NCI-H774 (cell line): ENCODE measurements around the gene IL1RL2.

Source experiments
- DNase-seq: peaks from one replicate; lab custom pipeline; 2025; lab: John Stamatoyannopoulos, UW

IL1RL2 gene

GRCh38 chr2:102186791-102187495 lies at the start of gene IL1RL2:
Gene IL1RL2 (plus strand): TSS chr2:102187023. CDS start chr2:102187868, 845 bp downstream.
- DNase-seq: no peak

DNA sequence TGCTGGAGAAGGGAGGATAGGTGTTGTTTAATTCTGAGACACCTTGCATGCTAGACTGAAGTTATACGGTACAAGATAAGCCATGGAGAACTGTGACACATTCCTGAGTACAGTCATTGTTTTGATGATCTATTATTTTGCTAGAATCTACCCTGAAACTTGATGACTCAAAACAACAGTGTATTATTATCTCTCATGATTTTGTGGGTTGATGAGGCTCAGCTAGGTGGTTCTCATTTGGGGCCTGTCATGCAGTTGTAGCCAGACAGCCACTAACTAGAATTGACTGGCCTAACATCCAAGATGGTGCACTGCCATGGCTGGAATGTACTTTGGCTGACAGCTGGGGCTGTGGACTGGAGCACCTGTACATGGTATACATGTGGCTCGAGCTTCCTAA lies 49.7 kb upstream of the IL1RL2 start:
- no peak for DNase-seq

GRCh38 chr2:102138331-102138730 lies 48.5 kb upstream of the IL1RL2 start:
- DNase-seq: no peak

DNA sequence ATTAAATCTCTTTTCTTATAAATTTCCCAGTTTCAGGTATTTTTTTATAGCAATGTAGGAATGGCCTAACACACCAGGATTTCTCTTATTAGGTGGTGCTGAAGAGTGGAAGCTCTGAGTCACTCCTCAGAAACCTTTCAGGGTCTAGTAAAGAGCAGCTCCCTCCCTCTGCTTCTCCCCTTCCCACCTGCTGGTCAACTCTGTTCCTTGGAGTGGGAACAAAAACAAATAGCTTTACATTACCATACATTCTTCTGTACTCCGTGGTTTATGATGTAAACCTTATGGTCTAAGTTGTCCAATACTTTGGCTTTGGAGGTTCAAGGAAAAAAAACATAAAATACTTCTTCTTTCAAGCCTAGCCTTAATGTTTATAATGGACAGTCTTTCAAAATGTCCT lies 47.0 kb upstream of the IL1RL2 start:
- DNase-seq: no peak

GRCh38 chr2:102140377-102140776 lies 46.4 kb upstream of the IL1RL2 start:
- DNase-seq: no peak

GRCh38 chr2:102141011-102141943 lies 45.5 kb upstream of the IL1RL2 start:
- DNase-seq: no peak

DNA sequence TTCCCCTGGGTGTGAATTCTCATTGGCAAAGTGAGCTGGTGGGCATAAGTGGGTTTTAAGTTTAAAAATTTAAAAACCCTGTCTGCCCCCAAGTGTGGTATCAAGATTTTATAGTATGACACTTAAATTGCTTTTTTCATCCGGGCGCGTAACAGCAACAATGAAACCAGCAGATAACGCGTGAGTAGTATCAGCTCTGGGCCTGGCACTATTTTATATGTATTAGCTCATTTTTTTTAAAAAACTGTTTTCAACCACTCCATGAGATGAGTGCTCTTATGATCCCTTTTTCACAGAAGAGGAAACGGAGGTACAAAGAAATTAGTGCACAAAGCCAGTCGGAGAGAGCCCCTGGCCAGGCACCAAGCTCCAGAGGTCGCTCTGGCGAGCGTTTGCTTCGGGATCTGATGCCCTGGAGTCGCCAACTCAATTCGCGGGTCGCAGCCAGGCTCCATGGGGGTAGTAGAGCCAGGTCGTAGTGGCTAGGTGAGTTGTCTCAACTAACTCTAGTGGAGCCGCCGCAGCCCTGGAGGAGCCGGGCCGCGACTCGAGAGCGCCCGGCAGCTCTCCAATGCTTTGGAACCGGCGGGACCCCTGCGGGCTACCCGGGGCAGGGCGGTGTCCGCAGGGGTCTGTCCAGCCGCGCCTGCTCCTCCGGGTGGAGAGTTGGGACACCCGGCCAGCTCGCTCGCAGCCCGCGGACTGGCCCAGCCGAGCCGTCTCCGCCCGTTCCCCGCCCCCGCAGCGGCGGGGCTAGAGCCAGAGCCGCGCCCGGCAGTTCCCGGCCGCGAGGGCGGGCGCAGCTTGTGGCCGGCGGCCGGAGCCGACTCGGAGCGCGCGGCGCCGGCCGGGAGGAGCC lies 44.6 kb upstream of the IL1RL2 start, which contains the start of gene IL1R1:
Gene IL1R1 (plus strand): TSS at position 777 of the 859 bp plus-strand sequence. CDS start 14,979 bp downstream, outside the sequence.
- no peak for DNase-seq

GRCh38 chr2:102142829-102143449 lies 43.9 kb upstream of the IL1RL2 start:
- DNase-seq: no peak

GRCh38 chr2:102143450-102143985 lies 43.3 kb upstream of the IL1RL2 start:
- DNase-seq: no peak

GRCh38 chr2:102144128-102144527 lies 42.7 kb upstream of the IL1RL2 start:
- no peak for DNase-seq

GRCh38 chr2:102145107-102145506 lies 41.7 kb upstream of the IL1RL2 start:
- DNase-seq: no peak

- no peak for DNase-seq
These were observed 40.9 kb upstream of the IL1RL2 start for GRCh38 chr2:102145934-102146333.

DNA sequence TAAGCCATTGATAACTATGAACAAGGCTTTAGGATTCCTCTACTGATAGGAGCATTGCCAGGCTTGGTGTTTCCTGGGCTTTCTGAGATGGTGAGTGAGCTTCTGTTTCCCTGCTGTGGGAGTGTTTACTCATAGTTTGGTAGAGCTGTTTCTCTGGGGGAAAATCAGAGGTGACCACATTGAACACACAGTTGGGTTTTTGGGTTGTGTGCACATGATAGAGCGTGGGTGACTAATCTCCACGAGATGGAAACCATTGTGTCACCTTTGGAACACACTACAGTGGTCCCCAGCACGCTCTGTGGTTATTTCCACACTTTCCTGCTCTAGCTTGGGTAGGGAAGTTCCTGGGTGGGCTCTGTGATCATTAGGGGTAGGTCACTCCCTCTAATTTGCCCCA lies 38.9 kb upstream of the IL1RL2 start:
- no peak for DNase-seq

GRCh38 chr2:102149243-102149642 lies 37.6 kb upstream of the IL1RL2 start:
- no peak for DNase-seq

- no peak for DNase-seq
These were observed 37.0 kb upstream of the IL1RL2 start for GRCh38 chr2:102149644-102150455.

DNA sequence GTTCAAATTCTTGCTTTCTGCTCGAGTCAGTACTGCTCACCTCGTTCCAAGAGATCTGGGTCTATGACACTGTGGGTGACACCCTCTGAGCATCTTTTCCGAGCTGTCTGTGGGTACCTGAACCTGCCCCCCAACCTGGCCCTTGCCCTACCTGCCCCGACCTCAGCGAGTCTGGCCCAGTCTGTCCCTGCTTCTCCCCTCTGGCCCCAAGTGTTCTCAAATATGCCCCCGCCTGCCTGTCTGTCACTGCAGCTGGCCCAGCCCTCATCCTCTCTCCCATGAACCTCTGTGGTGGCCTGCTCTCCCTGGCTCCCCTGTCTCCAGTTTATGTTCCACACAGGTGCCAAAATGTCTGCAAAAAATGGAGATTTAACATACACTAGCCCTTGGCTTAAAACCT lies 32.5 kb upstream of the IL1RL2 start:
- no peak for DNase-seq

DNA sequence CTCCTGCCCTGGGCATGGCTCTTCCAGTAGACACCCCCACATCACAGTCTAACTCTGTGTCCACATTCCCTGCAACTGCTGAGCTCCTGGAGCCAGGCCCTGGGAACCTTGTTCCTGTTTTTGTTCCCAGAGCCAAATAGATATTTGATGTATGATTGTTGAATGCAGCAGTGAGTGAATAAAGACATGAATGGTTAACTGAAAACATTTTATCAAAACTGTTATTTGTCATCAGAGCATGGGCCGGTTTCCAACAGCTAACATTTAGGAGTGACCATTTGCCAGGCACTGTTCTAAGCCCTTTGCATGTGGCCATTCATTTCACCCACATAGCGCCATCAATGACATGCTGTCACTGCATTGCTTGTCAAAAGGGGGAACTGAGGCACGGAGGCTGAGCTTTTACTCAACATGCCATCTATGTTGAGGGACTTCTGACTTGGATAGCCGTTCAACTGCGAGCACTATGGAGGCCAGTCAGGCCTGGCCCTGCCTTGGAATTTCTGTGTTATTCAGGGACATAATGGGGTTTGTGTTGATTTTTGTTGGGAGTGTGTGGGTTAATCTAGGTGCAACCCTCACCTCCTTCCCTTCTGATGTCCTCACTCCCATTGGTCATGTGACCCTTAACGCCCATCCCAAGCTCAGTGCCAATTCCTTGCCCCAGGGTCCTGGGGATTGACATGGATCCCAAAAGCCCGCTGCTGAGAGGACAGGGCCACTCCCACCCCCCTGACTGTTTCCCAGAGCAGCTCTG lies 31.7 kb upstream of the IL1RL2 start:
- no peak for DNase-seq

GRCh38 chr2:102155703-102156515 lies 30.9 kb upstream of the IL1RL2 start:
- no peak for DNase-seq
